Measurements from ENCODE around the gene CHSY1. TPM values are rescaled to one million over a fixed set of nuclear protein-coding genes. Genes with fewer than 3 reads are reported as not detected.

CHSY1 gene
- polyA plus RNA-seq, 1 donor from 2014 or later, result 16.1 TPM

GRCh38 chr15:101159096-101159935 is 92.5 kb downstream of the CHSY1 start:
- H3K79me2 ChIP-seq (replicated peaks; ENCODE audit: insufficient read depth, low read length), result no peaks in the 10 kb centered on the region
- no peak overlapping the region for H3K4me3 ChIP-seq (ENCODE audit: low read length)
- H3K9me3 ChIP-seq (ENCODE audit: low read length), result no peaks in the 10 kb centered on the region
- no peaks in the 10 kb centered on the region for H3K36me3 ChIP-seq (ENCODE audit: insufficient read depth, low read length)
- TF ChIP-seq EP300 (conservative IDR thresholded peaks at IDR 0.05; ENCODE audit: poor library complexity, severe bottlenecking) (no peak), CTCF (IDR thresholded peaks at IDR 0.05; ENCODE audit: poor library complexity, severe bottlenecking) (no peak), TAF1 (IDR thresholded peaks at IDR 0.05; ENCODE audit: low read depth) (no peak), POLR2AphosphoS5 (IDR thresholded peaks at IDR 0.05) (no peak), SMC3 (conservative IDR thresholded peaks at IDR 0.05; ENCODE audit: poor library complexity) (no peak), EZH2 (IDR thresholded peaks at IDR 0.05; ENCODE audit: borderline replicate concordance, insufficient read depth, low read length, poor library complexity, severe bottlenecking) (no peak), MXI1 (conservative IDR thresholded peaks at IDR 0.05; ENCODE audit: poor library complexity, severe bottlenecking) (no peak), RAD21 (conservative IDR thresholded peaks at IDR 0.05) (no peak), REST (IDR thresholded peaks at IDR 0.05; ENCODE audit: borderline replicate concordance) (no peak)
- H3K9ac ChIP-seq (ENCODE audit: low read length), result no peak overlapping the region
- H3K27ac ChIP-seq (ENCODE audit: low read length), result no peak overlapping the region
- no peaks in the 10 kb centered on the region for H3F3A ChIP-seq (ENCODE audit: insufficient read depth, low read length, poor library complexity, severe bottlenecking)
- H2AFZ ChIP-seq (ENCODE audit: low read depth, low read length), result no peak overlapping the region
- no peak overlapping the region for H3K4me2 ChIP-seq (ENCODE audit: low read length)
- H4K20me1 ChIP-seq (ENCODE audit: insufficient read depth), result no peaks in the 10 kb centered on the region
- no peaks in the 10 kb centered on the region for H3K27me3 ChIP-seq (ENCODE audit: insufficient read depth, low read depth, low read length)
- H3K9me2 ChIP-seq (ENCODE audit: insufficient read depth, low read length), result no peaks in the 10 kb centered on the region

- TF ChIP-seq CTCF (IDR thresholded peaks at IDR 0.05; ENCODE audit: poor library complexity, severe bottlenecking), result no peak
- no peak for TF ChIP-seq RAD21 (conservative IDR thresholded peaks at IDR 0.05)
- Histone ChIP-seq H3F3A (ENCODE audit: insufficient read depth, low read length, poor library complexity, severe bottlenecking) (no peaks in the 10 kb centered on the region), H3K4me2 (ENCODE audit: low read length) (no peak overlapping the region), H3K79me2 (replicated peaks; ENCODE audit: insufficient read depth, low read length) (no peaks in the 10 kb centered on the region), H3K4me3 (ENCODE audit: low read length) (no peak overlapping the region), H3K27me3 (ENCODE audit: insufficient read depth, low read depth, low read length) (no peaks in the 10 kb centered on the region), H3K9me2 (ENCODE audit: insufficient read depth, low read length) (no peaks in the 10 kb centered on the region), H3K27ac (ENCODE audit: low read length) (no peak overlapping the region), H4K20me1 (ENCODE audit: insufficient read depth) (no peaks in the 10 kb centered on the region), H3K9ac (ENCODE audit: low read length) (no peak overlapping the region), H2AFZ (ENCODE audit: low read depth, low read length) (no peak overlapping the region), H3K36me3 (ENCODE audit: insufficient read depth, low read length) (no peaks in the 10 kb centered on the region), H3K9me3 (ENCODE audit: low read length) (no peaks in the 10 kb centered on the region)
Measured at GRCh38 chr15:101158166-101159095, 93.4 kb downstream of the CHSY1 start.

Data from neural cell (in vitro differentiated cells).